GM12891 (cell line): ENCODE data around the gene PTPN7.

ENCODE experiments used
- POLR2A ChIP-seq: IDR thresholded peaks from 2 replicates; pipeline ENCODE4 v1.6.1; 2011; ENCODE audit warnings: low read depth, low read length, control low read depth
- POLR2AphosphoS5 ChIP-seq: IDR thresholded peaks from 2 replicates; pipeline ENCODE4 v1.6.1; 2011; ENCODE audit warnings: low read depth, low read length, control low read depth
- POU2F2 ChIP-seq: IDR thresholded peaks from 2 replicates; pipeline ENCODE4 v1.6.1; 2011; ENCODE audit warnings: low read depth, mild to moderate bottlenecking, control low read depth, low read length, moderate library complexity
- SPI1 ChIP-seq: IDR thresholded peaks from 2 replicates; pipeline ENCODE4 v1.6.1; 2011; ENCODE audit warnings: low read depth, low read length, control low read depth
- TAF1 ChIP-seq: IDR thresholded peaks from 2 replicates; pipeline ENCODE4 v1.6.1; 2011; ENCODE audit warnings: low read depth, low read length, control low read depth

- no peak for TF ChIP-seq TAF1
- no peak for TF ChIP-seq POLR2A
- TF ChIP-seq POLR2AphosphoS5: no peak
- TF ChIP-seq SPI1: no peak
- no peak for TF ChIP-seq POU2F2
Measured at GRCh38 chr1:202107801-202108731, 52.3 kb downstream of the PTPN7 start.
